GM13976 (cell line): ENCODE measurements around the gene RAB7B.
"Not testable (repeated sequence)": the region's sequence is repeated elsewhere in the genome, so short reads cannot be mapped to it uniquely, and the experiment has no call there.

Experiments used
- DNase-seq: peaks from one replicate; pipeline ENCODE4 v3.0.0; 2012; ENCODE audit warnings: low spot score
- CTCF ChIP-seq: IDR thresholded peaks from 2 replicates; pipeline ENCODE4 v1.5.1; 2012; ENCODE audit warnings: borderline replicate concordance, mild to moderate bottlenecking; ENCODE audit not compliant: insufficient read depth; ENCODE audit errors: extremely low read depth, missing control alignments, control extremely low read depth
- in situ Hi-C: fragments of 300-500 bp; cut with MboI; formaldehyde crosslinking; loops from one replicate; pipeline ENCODE4 v1.12.0; 2022; ENCODE audit warnings: low sequenced_read_pairs, mixed read lengths, inconsistent platforms; ENCODE audit not compliant: unreplicated experiment

Gene RAB7B

GRCh38 chr1:206000641-206001339 is 2.4 kb downstream of the RAB7B start:
- in situ Hi-C loops: loop anchor here (10.0 kb wide), 1 partner anchor 114 kb away; the partner anchor contains the start of gene AVPR1B
- DNase-seq: no peak
- no peak for TF ChIP-seq CTCF

- in situ Hi-C loops: no loop called here
- TF ChIP-seq CTCF: no peak
Measured at GRCh38 chr1:205998457-205999241, 4.5 kb downstream of the RAB7B start.

GRCh38 chr1:205996641-205997040 is 6.6 kb downstream of the RAB7B start:
- in situ Hi-C loops, DNase-seq: not testable (repeated sequence)

More at GRCh38 chr1:205998457-205999241, 4.5 kb downstream of the RAB7B start:
- DNase-seq: no peak

- DNase-seq: no peak
- no peak for TF ChIP-seq CTCF
- in situ Hi-C loops: no loop called here
Measured at GRCh38 chr1:205994346-205994745, 8.8 kb downstream of the RAB7B start.

- no peak for DNase-seq
- TF ChIP-seq CTCF: no peak
- in situ Hi-C loops: no loop called here
Measured at GRCh38 chr1:205993068-205993467, 10.1 kb downstream of the RAB7B start.

GRCh38 chr1:205992218-205992882 is 10.8 kb downstream of the RAB7B start:
- in situ Hi-C loops: no loop called here
- no peak for TF ChIP-seq CTCF

More at GRCh38 chr1:205992218-205992882, 10.8 kb downstream of the RAB7B start:
- no peak for DNase-seq
